GM23338 (cell line): ENCODE measurements around the gene RHBDD1. TPM values are rescaled to one million over a fixed set of nuclear protein-coding genes. Genes with fewer than 3 reads are reported as not detected.

Experiments
- CTCF ChIP-seq, 2 experiments: fragments of 200-600 bp in 1 of 2; sonication (generic) in 1 of 2; conservative IDR thresholded peaks; 2 replicates each; pipeline versions ENCODE4 v1.5.1 to v1.6.1; 2016 to 2017; ENCODE audit warnings: antibody characterized with exemption in 2 of 2, low read depth in 2 of 2, mild to moderate bottlenecking in 2 of 2, moderate library complexity in 1 of 2
- EZH2 ChIP-seq: fragments of 200-600 bp; sonication (generic); IDR thresholded peaks from one replicate; pipeline ENCODE4 v1.8.0; 2017; ENCODE audit warnings: antibody characterized with exemption, mild to moderate bottlenecking, low read depth; ENCODE audit not compliant: unreplicated experiment
- EZH2phosphoT487 ChIP-seq: fragments of 200-600 bp; sonication (generic); IDR thresholded peaks from one replicate; pipeline ENCODE4 v1.8.1; 2018; ENCODE audit warnings: antibody characterized with exemption; ENCODE audit not compliant: unreplicated experiment
- JUNB ChIP-seq: IDR thresholded peaks from one replicate; pipeline ENCODE4 v1.6.1; 2016; ENCODE audit warnings: antibody characterized with exemption; ENCODE audit not compliant: unreplicated experiment
- NANOG ChIP-seq: IDR thresholded peaks from 2 replicates; pipeline ENCODE4 v1.6.1; 2016; ENCODE audit warnings: antibody characterized with exemption, borderline replicate concordance
- POLR2AphosphoS5 ChIP-seq: IDR thresholded peaks from 2 replicates; pipeline ENCODE4 v1.6.1; 2016; ENCODE audit warnings: antibody characterized with exemption, low read depth
- STAT1 ChIP-seq: IDR thresholded peaks from one replicate; pipeline ENCODE4 v1.6.1; 2016; ENCODE audit warnings: antibody characterized with exemption; ENCODE audit not compliant: unreplicated experiment
- ZNF462 ChIP-seq: fragments of 250-450 bp; sonication (Bioruptor Pico); IDR thresholded peaks from 2 replicates; pipeline ENCODE4 v1.5.0; 2020; ENCODE audit warnings: mild to moderate bottlenecking, moderate library complexity
- polyA plus RNA-seq: library from polyadenylated mRNA; unstranded; fragments of >200 nt; fragmentation: Nextera tagmentation; extraction: Ambion mirVana; gene quantifications from 2 replicates; pipeline ENCODE4 v1.2.1, GENCODE V29; 2016
- total RNA-seq: library from RNA; depleted of rRNA; stranded (reverse); fragments of >200 nt; shearing (Covaris generic); gene quantifications from 2 replicates; pipeline ENCODE4 v1.2.3, GENCODE V29; 2014
- TF ChIP-seq, protein P1 (sequence below): IDR thresholded peaks from 2 replicates; pipeline ENCODE4 v1.6.1; 2016; ENCODE audit warnings: antibody characterized with exemption

RHBDD1 gene
- total and polyA plus RNA-seq, 2 experiments from 2014 or later, result 7.3 to 13.0 TPM

- TF ChIP-seq ZNF462 (CRISPR knock-in tag) (no peak), JUNB (no peak), EZH2phosphoT487 (no peak), NANOG (no peak), STAT1 (no peak), POLR2AphosphoS5 (no peak), EZH2 (no peak), CTCF (conservative IDR thresholded peaks at IDR 0.05; ENCODE audit: low read depth in 2 of 2) (no peak)
- TF ChIP-seq, protein P1, sequence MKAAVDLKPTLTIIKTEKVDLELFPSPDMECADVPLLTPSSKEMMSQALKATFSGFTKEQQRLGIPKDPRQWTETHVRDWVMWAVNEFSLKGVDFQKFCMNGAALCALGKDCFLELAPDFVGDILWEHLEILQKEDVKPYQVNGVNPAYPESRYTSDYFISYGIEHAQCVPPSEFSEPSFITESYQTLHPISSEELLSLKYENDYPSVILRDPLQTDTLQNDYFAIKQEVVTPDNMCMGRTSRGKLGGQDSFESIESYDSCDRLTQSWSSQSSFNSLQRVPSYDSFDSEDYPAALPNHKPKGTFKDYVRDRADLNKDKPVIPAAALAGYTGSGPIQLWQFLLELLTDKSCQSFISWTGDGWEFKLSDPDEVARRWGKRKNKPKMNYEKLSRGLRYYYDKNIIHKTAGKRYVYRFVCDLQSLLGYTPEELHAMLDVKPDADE, result no peak
These were observed 46.8 kb downstream of the RHBDD1 start (continued) for GRCh38 chr2:226882606-226883005.
